ENCODE data around the gene MMP11. TPM values are rescaled to one million over a fixed set of nuclear protein-coding genes. Genes with fewer than 3 reads are reported as not detected.

MMP11 gene
- total and polyA plus RNA-seq, 2 donors = 3.8 to 3.9 TPM

GRCh38 chr22:23801886-23802377, 29.3 kb downstream of the MMP11 start:
- H3K9me3 ChIP-seq (ENCODE audit: control insufficient read depth in 2 of 2, insufficient read depth in 1 of 2, low read length in 1 of 2) = no peaks in the 10 kb centered on the region
- no peaks in the 10 kb centered on the region for H3K27me3 ChIP-seq (ENCODE audit: control insufficient read depth in 2 of 2, insufficient read depth in 1 of 2, low read length in 1 of 2)
- no peaks in the 10 kb centered on the region for H3K4me1 ChIP-seq (ENCODE audit: control insufficient read depth in 2 of 2, insufficient read depth in 2 of 2, low read length in 2 of 2)
- WGBS = 97% methylated on average over 8 of the region's 8 CpGs
- peaks cover 82 to 85% of the 10 kb centered on the region in 2 donors for H3K36me3 ChIP-seq (ENCODE audit: control insufficient read depth in 2 of 2, insufficient read depth in 2 of 2, low read length in 1 of 2)
- no peak overlapping the region for H3K27ac ChIP-seq (ENCODE audit: low read depth in 1 of 2, low read length in 1 of 2)
- no peak overlapping the region for H3K4me3 ChIP-seq (ENCODE audit: low read length in 2 of 2)
- no peak for DNase-seq (ENCODE audit: low read depth in 6 of 9, low spot score in 9 of 9)

DNA sequence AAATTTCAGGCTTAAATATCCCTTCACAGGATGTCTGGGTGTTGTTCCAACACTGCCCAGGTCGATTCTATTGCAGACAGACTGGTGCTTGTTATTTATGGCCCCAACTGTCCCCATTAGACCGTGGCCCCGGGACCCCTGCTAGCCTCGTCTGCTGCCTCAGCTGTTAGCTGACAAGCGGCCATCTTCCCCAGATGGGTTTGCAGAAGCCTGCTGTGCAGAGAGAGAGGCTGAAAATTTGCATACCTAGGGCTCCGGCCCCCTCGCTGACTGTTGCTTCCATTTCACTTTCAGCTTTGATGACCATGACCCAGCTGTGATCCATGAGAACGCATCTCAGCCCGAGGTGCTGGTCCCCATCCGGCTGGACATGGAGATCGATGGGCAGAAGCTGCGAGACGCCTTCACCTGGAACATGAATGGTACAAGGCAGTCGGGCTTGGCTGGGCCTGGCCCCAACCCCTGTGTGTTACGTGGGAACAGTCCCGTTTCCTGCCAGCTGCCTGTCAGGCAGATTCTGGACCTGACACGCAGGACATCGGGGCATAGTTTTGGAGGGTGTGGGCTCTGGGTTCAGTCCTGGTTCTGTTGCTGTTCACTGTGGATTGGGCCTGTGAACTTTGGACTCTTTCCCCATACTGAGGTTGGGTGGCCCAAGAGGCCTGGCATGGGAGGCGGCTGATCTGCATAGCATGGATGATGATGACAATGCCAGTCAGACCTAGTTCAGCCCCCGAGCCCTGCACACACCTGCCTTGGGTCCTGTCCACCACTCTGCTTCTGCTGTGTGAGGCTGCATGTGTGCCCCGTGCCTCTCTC, 30.6 kb downstream of the MMP11 start:
- WGBS = 88% methylated on average over 21 of the region's 21 CpGs
- H3K9me3 ChIP-seq (ENCODE audit: control insufficient read depth in 2 of 2, insufficient read depth in 1 of 2, low read length in 1 of 2) = no peaks in the 10 kb centered on the region
- no peak overlapping the region for H3K27ac ChIP-seq (ENCODE audit: low read depth in 1 of 2, low read length in 1 of 2)
- H3K36me3 ChIP-seq (ENCODE audit: control insufficient read depth in 2 of 2, insufficient read depth in 2 of 2, low read length in 1 of 2) = peaks cover 79 to 81% of the 10 kb centered on the region in 2 donors
- H3K4me3 ChIP-seq (ENCODE audit: low read length in 2 of 2) = no peak overlapping the region
- H3K4me1 ChIP-seq (ENCODE audit: control insufficient read depth in 2 of 2, insufficient read depth in 2 of 2, low read length in 2 of 2) = no peaks in the 10 kb centered on the region
- no peaks in the 10 kb centered on the region for H3K27me3 ChIP-seq (ENCODE audit: control insufficient read depth in 2 of 2, insufficient read depth in 1 of 2, low read length in 1 of 2)
- DNase-seq (ENCODE audit: low read depth in 6 of 9, low spot score in 9 of 9) = no peak

DNA sequence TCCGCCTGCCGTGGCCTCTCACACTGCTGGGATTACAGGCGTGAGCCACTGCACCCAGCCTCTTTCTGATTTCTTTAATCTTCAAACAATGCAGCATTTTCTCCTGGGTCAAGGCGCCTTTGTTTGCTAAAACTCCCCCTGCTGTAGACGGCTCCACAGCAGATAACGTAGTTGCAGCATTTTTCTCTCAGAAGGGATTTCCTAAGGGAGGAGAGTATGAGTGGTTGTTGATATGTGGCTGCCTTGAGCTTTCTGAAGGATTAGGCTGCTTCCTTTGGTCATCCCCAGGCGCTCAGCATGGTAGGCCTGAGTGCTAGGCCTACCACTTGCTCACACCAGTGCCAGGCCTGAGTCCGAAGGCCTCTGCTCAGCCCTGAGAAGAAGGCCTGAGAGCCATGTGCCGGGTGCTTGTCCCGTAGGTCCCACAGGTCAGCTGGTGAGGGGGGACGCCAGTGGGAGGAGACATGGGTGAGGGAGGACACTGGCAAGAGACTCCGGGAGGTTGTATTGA, 32.2 kb downstream of the MMP11 start:
- no peaks in the 10 kb centered on the region for H3K9me3 ChIP-seq (ENCODE audit: control insufficient read depth in 2 of 2, insufficient read depth in 1 of 2, low read length in 1 of 2)
- H3K27me3 ChIP-seq (ENCODE audit: control insufficient read depth in 2 of 2, insufficient read depth in 1 of 2, low read length in 1 of 2) = no peaks in the 10 kb centered on the region
- 88% methylated on average over 12 of the region's 12 CpGs for WGBS
- H3K4me3 ChIP-seq (ENCODE audit: low read length in 2 of 2) = no peak overlapping the region
- peaks cover 70 to 73% of the 10 kb centered on the region in 2 donors for H3K36me3 ChIP-seq (ENCODE audit: control insufficient read depth in 2 of 2, insufficient read depth in 2 of 2, low read length in 1 of 2)
- DNase-seq (ENCODE audit: low read depth in 6 of 9, low spot score in 9 of 9) = no peak
- H3K27ac ChIP-seq (ENCODE audit: low read depth in 1 of 2, low read length in 1 of 2) = no peak overlapping the region
- no peaks in the 10 kb centered on the region for H3K4me1 ChIP-seq (ENCODE audit: control insufficient read depth in 2 of 2, insufficient read depth in 2 of 2, low read length in 2 of 2)

DNA sequence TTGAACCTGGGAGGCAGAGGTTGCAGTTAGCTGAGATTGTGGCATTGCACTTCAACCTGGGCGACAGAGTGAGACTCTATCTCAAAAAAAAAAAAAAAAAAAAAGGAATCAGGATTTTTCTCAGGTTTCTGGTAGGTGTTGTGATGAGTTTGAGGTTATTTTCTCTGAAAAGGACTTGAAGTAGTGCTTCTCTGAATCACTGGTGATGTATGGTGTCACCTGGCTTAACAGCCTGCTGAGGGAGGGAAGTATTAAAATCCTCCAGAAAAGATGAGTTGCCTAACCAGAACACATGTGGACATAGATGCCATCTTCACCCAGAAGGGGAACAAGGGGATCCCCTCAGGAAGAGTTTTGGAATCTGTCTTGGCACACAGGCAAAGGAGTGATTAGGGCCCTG, 34.2 kb downstream of the MMP11 start:
- DNase-seq (ENCODE audit: low read depth in 6 of 9, low spot score in 9 of 9) = no peak
- 100% methylated on average over 1 of the region's 1 CpG for WGBS
- Histone ChIP-seq H3K4me3 (ENCODE audit: low read length in 2 of 2) (no peak overlapping the region), H3K36me3 (ENCODE audit: control insufficient read depth in 2 of 2, insufficient read depth in 2 of 2, low read length in 1 of 2) (peaks cover 53 to 62% of the 10 kb centered on the region in 2 donors), H3K27me3 (ENCODE audit: control insufficient read depth in 2 of 2, insufficient read depth in 1 of 2, low read length in 1 of 2) (no peaks in the 10 kb centered on the region), H3K27ac (ENCODE audit: low read depth in 1 of 2, low read length in 1 of 2) (no peak overlapping the region), H3K4me1 (ENCODE audit: control insufficient read depth in 2 of 2, insufficient read depth in 2 of 2, low read length in 2 of 2) (no peaks in the 10 kb centered on the region), H3K9me3 (ENCODE audit: control insufficient read depth in 2 of 2, insufficient read depth in 1 of 2, low read length in 1 of 2) (no peaks in the 10 kb centered on the region)

- DNase-seq (ENCODE audit: low read depth in 6 of 9, low spot score in 9 of 9) = no peak
- Histone ChIP-seq H3K9me3 (ENCODE audit: control insufficient read depth in 2 of 2, insufficient read depth in 1 of 2, low read length in 1 of 2) (peaks cover 0 to 3% of the 10 kb centered on the region in 2 donors), H3K4me3 (ENCODE audit: low read length in 2 of 2) (no peak overlapping the region), H3K27me3 (ENCODE audit: control insufficient read depth in 2 of 2, insufficient read depth in 1 of 2, low read length in 1 of 2) (no peaks in the 10 kb centered on the region), H3K36me3 (ENCODE audit: control insufficient read depth in 2 of 2, insufficient read depth in 2 of 2, low read length in 1 of 2) (peaks cover 30 to 43% of the 10 kb centered on the region in 2 donors), H3K27ac (ENCODE audit: low read depth in 1 of 2, low read length in 1 of 2) (no peak overlapping the region), H3K4me1 (ENCODE audit: control insufficient read depth in 2 of 2, insufficient read depth in 2 of 2, low read length in 2 of 2) (no peaks in the 10 kb centered on the region)
- WGBS = 96% methylated on average over 4 of the region's 4 CpGs
These were observed 39.7 kb downstream of the MMP11 start for GRCh38 chr22:23812378-23812777.

DNA sequence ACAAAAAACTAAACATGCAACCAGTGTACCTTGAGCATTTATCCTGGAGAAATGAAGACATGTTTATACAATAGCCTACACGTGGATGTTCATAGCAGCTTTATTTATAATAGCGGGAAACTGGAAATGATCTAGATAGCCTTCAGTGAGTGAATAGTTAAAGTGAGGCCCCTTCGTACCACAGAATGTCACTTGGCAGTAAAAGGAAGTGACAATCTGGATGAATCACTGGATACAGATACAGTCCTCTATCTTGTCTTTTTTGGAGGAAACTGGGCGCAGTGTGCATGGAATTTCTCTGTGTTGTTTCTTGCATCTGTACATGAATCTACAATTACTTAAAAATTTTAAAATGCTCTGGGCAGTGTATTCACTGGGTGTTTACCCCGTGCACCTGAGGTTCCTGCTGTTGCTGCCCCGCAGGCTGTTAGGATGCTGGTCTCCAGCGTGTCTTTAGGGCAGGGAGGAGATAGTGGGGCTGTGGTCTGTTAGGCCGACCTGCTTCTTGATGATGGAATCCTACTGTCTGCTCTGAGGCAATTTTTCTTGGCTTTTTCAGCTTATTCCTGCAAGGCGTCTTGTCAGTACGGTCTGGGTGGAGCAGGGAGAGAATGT, 43.0 kb downstream of the MMP11 start:
- Histone ChIP-seq H3K4me1 (ENCODE audit: control insufficient read depth in 2 of 2, insufficient read depth in 2 of 2, low read length in 2 of 2) (no peaks in the 10 kb centered on the region), H3K27me3 (ENCODE audit: control insufficient read depth in 2 of 2, insufficient read depth in 1 of 2, low read length in 1 of 2) (no peaks in the 10 kb centered on the region), H3K36me3 (ENCODE audit: control insufficient read depth in 2 of 2, insufficient read depth in 2 of 2, low read length in 1 of 2) (peaks cover 56 to 59% of the 10 kb centered on the region in 2 donors), H3K27ac (ENCODE audit: low read depth in 1 of 2, low read length in 1 of 2) (no peak overlapping the region), H3K9me3 (ENCODE audit: control insufficient read depth in 2 of 2, insufficient read depth in 1 of 2, low read length in 1 of 2) (peaks cover 0 to 3% of the 10 kb centered on the region in 2 donors), H3K4me3 (ENCODE audit: low read length in 2 of 2) (no peak overlapping the region)
- WGBS = 94% methylated on average over 10 of the region's 10 CpGs
- DNase-seq (ENCODE audit: low read depth in 6 of 9, low spot score in 9 of 9) = no peak

DNA sequence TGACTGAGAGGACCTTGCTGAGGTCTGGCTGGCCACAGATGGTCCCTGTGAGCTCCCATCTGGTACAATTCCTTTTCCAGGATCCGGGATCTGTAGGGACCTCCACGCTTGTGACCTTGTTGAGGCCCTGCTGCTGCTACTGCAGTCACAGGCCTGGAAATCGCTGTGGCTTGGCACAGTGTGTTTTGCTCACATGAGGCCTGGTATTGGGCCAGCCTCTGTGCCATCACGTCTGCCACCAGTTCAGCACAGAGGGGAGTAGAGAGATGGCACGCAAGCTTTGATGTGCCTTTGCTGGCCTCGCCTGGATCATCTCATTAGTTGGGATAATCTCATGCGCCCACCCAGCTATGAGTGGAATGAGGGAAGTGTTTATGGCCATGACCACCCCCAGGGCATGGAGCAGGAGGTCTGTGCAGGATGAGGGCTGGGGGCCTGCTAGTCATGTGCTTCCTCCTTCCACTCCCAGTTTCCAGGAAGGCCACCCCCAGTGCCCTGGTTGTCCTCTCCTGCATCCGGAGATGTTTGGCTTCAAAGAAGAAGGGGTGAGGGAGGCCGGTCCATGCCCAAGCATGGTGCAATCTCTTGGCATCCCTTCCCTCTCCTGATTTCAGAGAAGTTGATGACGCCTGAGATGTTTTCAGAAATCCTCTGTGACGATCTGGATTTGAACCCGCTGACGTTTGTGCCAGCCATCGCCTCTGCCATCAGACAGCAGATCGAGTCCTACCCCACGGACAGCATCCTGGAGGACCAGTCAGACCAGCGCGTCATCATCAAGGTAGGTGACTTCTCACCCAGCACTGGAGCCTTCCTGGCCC, 43.7 kb downstream of the MMP11 start:
- Histone ChIP-seq H3K9me3 (ENCODE audit: control insufficient read depth in 2 of 2, insufficient read depth in 1 of 2, low read length in 1 of 2) (peaks cover 0 to 3% of the 10 kb centered on the region in 2 donors), H3K4me3 (ENCODE audit: low read length in 2 of 2) (no peak overlapping the region), H3K27me3 (ENCODE audit: control insufficient read depth in 2 of 2, insufficient read depth in 1 of 2, low read length in 1 of 2) (no peaks in the 10 kb centered on the region), H3K36me3 (ENCODE audit: control insufficient read depth in 2 of 2, insufficient read depth in 2 of 2, low read length in 1 of 2) (peaks cover 60 to 62% of the 10 kb centered on the region in 2 donors), H3K27ac (ENCODE audit: low read depth in 1 of 2, low read length in 1 of 2) (no peak overlapping the region), H3K4me1 (ENCODE audit: control insufficient read depth in 2 of 2, insufficient read depth in 2 of 2, low read length in 2 of 2) (no peaks in the 10 kb centered on the region)
- 92% methylated on average over 18 of the region's 18 CpGs for WGBS
- no peak for DNase-seq (ENCODE audit: low read depth in 6 of 9, low spot score in 9 of 9)

GRCh38 chr22:23817146-23817545, 44.5 kb downstream of the MMP11 start:
- Histone ChIP-seq H3K36me3 (ENCODE audit: control insufficient read depth in 2 of 2, insufficient read depth in 2 of 2, low read length in 1 of 2) (peaks cover 60 to 70% of the 10 kb centered on the region in 2 donors), H3K4me3 (ENCODE audit: low read length in 2 of 2) (no peak overlapping the region), H3K9me3 (ENCODE audit: control insufficient read depth in 2 of 2, insufficient read depth in 1 of 2, low read length in 1 of 2) (peaks cover 0 to 3% of the 10 kb centered on the region in 2 donors), H3K27me3 (ENCODE audit: control insufficient read depth in 2 of 2, insufficient read depth in 1 of 2, low read length in 1 of 2) (no peaks in the 10 kb centered on the region), H3K4me1 (ENCODE audit: control insufficient read depth in 2 of 2, insufficient read depth in 2 of 2, low read length in 2 of 2) (no peaks in the 10 kb centered on the region), H3K27ac (ENCODE audit: low read depth in 1 of 2, low read length in 1 of 2) (no peak overlapping the region)
- no peak for DNase-seq (ENCODE audit: low read depth in 6 of 9, low spot score in 9 of 9)
- WGBS = over 99% methylated on average over 6 of the region's 6 CpGs

Data from thymus (tissue), 11 donors.